Measurements from ENCODE around the gene CAPZA1.
A peak's percentile ranks its signal among the peaks of the same experiment; 100 is the strongest.
"Not testable (repeated sequence)": the region's sequence is repeated elsewhere in the genome, so short reads cannot be mapped to it uniquely, and the experiment has no call there.

The CAPZA1 gene

DNA sequence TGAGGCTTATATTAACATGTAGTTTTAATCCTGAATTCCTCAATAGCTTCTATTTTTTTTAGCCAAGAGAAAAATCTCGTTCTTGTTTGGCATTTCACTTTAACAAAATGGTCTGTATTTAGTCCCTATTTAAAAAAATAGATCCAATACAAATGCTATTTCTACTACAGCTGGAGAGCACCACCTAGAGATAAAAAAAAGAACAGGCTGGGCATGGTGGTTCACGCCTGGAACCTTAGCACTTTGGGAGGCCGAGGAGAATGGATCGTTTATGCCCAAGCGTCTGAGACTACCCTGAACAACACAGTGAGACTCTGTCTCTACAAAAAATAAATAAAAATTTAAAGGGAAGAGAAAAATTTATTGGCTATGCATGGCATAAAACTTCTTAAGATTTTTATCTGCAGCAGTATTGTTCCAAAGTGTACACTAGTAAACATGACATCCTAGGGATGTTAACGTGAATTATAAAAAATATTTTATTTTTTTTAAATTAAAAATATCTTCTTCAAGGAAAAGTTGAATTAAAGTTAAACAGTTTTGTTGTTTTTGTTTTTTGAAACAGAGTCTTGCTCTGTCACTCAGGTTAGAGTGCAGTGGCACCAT is 5.1 kb upstream of the CAPZA1 start:
- TF ChIP-seq CTCF (IDR thresholded peaks at IDR 0.05; ENCODE audit: low read length, missing control alignments), result peak; percentile 70
- no peak overlapping the region for H3K4me3 ChIP-seq (replicated peaks; ENCODE audit: low read depth, low read length)
- DNase-seq (ENCODE audit: low read depth), result peak; percentile 77

DNA sequence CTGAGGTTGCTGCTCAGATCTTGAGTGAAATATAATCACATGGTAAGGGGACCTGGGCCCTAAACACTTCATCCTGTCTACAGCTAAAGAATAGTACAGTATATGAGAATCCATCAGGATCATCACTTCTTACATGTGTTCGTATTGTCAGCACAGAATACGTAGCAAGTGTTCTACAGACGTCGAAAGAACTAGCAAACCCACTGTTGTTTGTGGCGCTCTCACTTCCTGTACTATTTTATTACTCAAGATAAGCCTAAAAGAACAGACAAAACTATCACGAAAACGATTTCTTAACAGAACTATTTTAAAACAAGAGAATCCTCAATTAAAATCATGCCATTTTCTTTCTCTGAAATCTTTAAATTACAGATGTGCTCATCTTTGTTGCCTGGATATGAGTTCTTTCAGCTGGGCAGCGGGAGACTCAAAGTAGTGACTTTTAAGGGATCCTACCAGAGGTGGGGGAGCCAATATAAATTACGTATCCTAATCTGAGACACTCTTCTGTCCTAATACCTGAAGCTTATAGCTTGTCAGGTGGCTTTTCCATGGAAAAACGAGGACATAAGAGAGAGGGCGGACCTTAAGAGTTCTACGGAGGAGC is 1.4 kb upstream of the CAPZA1 start:
- DNase-seq (ENCODE audit: low read depth), result peak; percentile 59
- TF ChIP-seq CTCF (IDR thresholded peaks at IDR 0.05; ENCODE audit: low read length, missing control alignments), result no peak
- H3K4me3 ChIP-seq (replicated peaks; ENCODE audit: low read depth, low read length), result peak overlapping the region; percentile 99

- peak within 1 kb of the TSS; percentile 99 for H3K4me3 ChIP-seq (replicated peaks; ENCODE audit: low read depth, low read length)
- peak; percentile 81 for DNase-seq (ENCODE audit: low read depth)
- no peak for TF ChIP-seq CTCF (IDR thresholded peaks at IDR 0.05; ENCODE audit: low read length, missing control alignments)
Observed at GRCh38 chr1:112618721-112619517, 713 bp upstream of the CAPZA1 start, which contains the start of gene ST7L. TSS of gene ST7L (minus strand) at chr1:112619141. CDS start at chr1:112619113, 28 bp downstream.

DNA sequence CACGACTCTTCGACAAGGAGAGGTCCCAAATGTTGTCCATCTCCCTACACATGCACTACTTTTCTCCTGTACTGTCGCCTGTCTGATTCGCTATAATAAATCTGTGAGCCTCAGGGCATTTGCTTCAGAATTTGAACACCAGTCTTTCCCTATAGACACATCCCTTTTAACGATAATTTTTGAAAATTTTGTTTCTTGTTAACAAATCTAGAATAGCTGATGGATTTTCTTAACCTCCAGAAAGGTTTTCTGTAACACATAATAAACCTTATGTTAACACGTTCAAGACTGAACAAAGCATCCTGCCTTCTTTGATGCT is 704 bp downstream of the CAPZA1 start:
- no peak for DNase-seq (ENCODE audit: low read depth)
- no peak for TF ChIP-seq CTCF (IDR thresholded peaks at IDR 0.05; ENCODE audit: low read length, missing control alignments)
- H3K4me3 ChIP-seq (replicated peaks; ENCODE audit: low read depth, low read length), result peak overlapping the region; percentile 99

DNA sequence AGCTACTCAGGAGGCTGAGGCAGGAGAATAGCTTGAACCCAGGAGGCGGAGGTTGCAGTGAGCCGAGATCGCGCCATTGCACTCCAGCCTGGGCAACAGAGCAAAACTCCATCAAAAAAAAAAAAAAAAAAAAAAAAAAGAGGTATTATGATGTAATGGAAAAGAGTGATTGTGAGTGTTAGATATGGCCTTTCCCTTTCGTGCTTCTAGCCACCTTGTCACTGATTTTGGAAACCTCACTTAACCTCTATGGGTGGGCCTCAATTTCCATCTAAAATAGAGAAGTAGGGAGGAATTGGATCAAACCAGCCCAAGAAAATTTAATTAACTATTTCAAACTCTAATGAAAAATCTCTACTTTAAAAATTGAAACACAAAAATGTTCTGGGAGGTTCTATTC is 4.9 kb downstream of the CAPZA1 start:
- not testable (repeated sequence) for H3K4me3 ChIP-seq (replicated peaks; ENCODE audit: low read depth, low read length); DNase-seq (ENCODE audit: low read depth)

GRCh38 chr1:112625696-112626095 is 6.1 kb downstream of the CAPZA1 start:
- DNase-seq (ENCODE audit: low read depth), result peak; percentile 70
- no peak for TF ChIP-seq CTCF (IDR thresholded peaks at IDR 0.05; ENCODE audit: low read length, missing control alignments)
- H3K4me3 ChIP-seq (replicated peaks; ENCODE audit: low read depth, low read length), result no peak overlapping the region

DNA sequence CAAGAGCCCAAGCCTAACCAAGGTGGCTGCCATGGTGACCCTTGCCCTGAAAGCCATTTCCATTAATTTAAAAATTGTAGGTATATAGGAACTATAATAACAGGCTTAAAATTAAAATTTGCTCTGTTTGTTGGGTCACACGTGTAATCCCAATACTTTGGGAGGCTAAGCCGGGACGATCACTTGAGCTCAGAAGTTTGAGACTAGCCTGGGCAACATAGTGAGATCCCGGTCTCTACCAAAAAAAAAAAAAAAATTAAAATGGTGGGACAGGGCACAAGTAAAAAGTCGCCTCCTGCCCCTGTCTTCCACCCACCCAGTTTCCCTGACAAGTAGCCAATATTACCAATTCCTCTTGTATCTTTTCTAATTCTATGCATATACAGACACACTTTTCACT is 6.6 kb downstream of the CAPZA1 start:
- no peak overlapping the region for H3K4me3 ChIP-seq (replicated peaks; ENCODE audit: low read depth, low read length)
- no peak for TF ChIP-seq CTCF (IDR thresholded peaks at IDR 0.05; ENCODE audit: low read length, missing control alignments)
- no peak for DNase-seq (ENCODE audit: low read depth)

Data from fibroblast of pulmonary artery (primary cell).